Activated CD4-positive, alpha-beta T cell treated with anti-CD3 and anti-CD28 coated beads, Interleukin-2, amount 10 ng/mL, durations not matched to agents 7 days and 5 days (primary cell): ENCODE measurements around the gene KRT16. TPM values are rescaled to one million over a fixed set of nuclear protein-coding genes. Genes with fewer than 3 reads are reported as not detected.
"Not testable (repeated sequence)": the region's sequence is repeated elsewhere in the genome, so short reads cannot be mapped to it uniquely, and the experiment has no call there.

ENCODE experiments used
- CTCF ChIA-PET: fragments of 350-600 bp; sonication (Branson Sonifier 250); formaldehyde crosslinking; loops from one replicate; lab custom pipeline; 2021; ENCODE audit warnings: antibody characterized with exemption; lab: Charles Lee
- POLR2A ChIA-PET: fragments of 350-600 bp; sonication (Branson Sonifier 250); formaldehyde crosslinking; loops from one replicate; lab custom pipeline; 2021; ENCODE audit warnings: antibody characterized with exemption; lab: Charles Lee
- DNase-seq: peaks from one replicate; pipeline ENCODE4 v3.0.0-alpha.2; 2020
- H3K27ac Mint-ChIP-seq: one replicate; pipeline ENCODE4 v1.8.0; 2021; ENCODE audit warnings: mild to moderate bottlenecking, moderate library complexity, mixed read lengths
- H3K27me3 Mint-ChIP-seq: one replicate; pipeline ENCODE4 v1.8.0; 2021; ENCODE audit warnings: mixed read lengths
- H3K36me3 Mint-ChIP-seq: one replicate; pipeline ENCODE4 v1.8.0; 2021; ENCODE audit warnings: low read depth, mixed read lengths
- H3K4me1 Mint-ChIP-seq: one replicate; pipeline ENCODE4 v1.8.0; 2021; ENCODE audit warnings: mixed read lengths
- H3K4me3 Mint-ChIP-seq: one replicate; pipeline ENCODE4 v1.8.0; 2021; ENCODE audit warnings: mild to moderate bottlenecking, moderate library complexity, mixed read lengths
- H3K9me3 Mint-ChIP-seq: one replicate; pipeline ENCODE4 v1.8.0; 2021; ENCODE audit warnings: mixed read lengths
- total RNA-seq, 2 experiments: library from RNA; stranded (reverse); gene quantifications; one replicate each; pipeline ENCODE4 v1.2.3, GENCODE V29; 2021

KRT16 gene
- not detected for total RNA-seq

- H3K4me3 Mint-ChIP-seq, H3K27ac Mint-ChIP-seq, H3K9me3 Mint-ChIP-seq: not testable (repeated sequence)
These were observed at the start of gene KRT16 for GRCh38 chr17:41612376-41613160. TSS of gene KRT16 (minus strand) at chr17:41612767. CDS start at chr17:41612688, 79 bp downstream.

GRCh38 chr17:41660221-41660711, 47.7 kb upstream of the KRT16 start:
- POLR2A ChIA-PET: no interaction called here
- Mint-ChIP-seq H3K4me3 (no peak overlapping the region), H3K27ac (no peak overlapping the region), H3K4me1 (peaks cover 6% of the 10 kb centered on the region), H3K36me3 (no peaks in the 10 kb centered on the region), H3K27me3 (peaks cover 8% of the 10 kb centered on the region), H3K9me3 (no peaks in the 10 kb centered on the region)
- CTCF ChIA-PET: interaction anchor here (0.5 to 9.6 kb wide), 5 partner anchors 10 to 1060 kb away, joined by 3 to 235 read pairs (median 3); no protein-coding TSS in a partner anchor
- no peak for DNase-seq

More at GRCh38 chr17:41612376-41613160, at the start of gene KRT16:
- CTCF ChIA-PET: interaction anchor here (0.5 to 0.6 kb wide), 2 partner anchors 9 to 10 kb away, joined by 3 to 4 read pairs; no protein-coding TSS in a partner anchor
- H3K27me3 Mint-ChIP-seq, H3K4me1 Mint-ChIP-seq, DNase-seq, POLR2A ChIA-PET, H3K36me3 Mint-ChIP-seq: not testable (repeated sequence)

GRCh38 chr17:41659427-41660212, 47.1 kb upstream of the KRT16 start:
- ChIA-PET POLR2A (no interaction called here), CTCF (interaction anchor here (0.5 to 9.6 kb wide), 4 partner anchors 9 to 1060 kb away, joined by 3 to 235 read pairs (median 4); no protein-coding TSS in a partner anchor)
- H3K27me3 Mint-ChIP-seq: peaks cover 5% of the 10 kb centered on the region
- peaks cover 3% of the 10 kb centered on the region for H3K4me1 Mint-ChIP-seq
- no peak overlapping the region for H3K27ac Mint-ChIP-seq
- no peak overlapping the region for H3K4me3 Mint-ChIP-seq
- H3K9me3 Mint-ChIP-seq: no peaks in the 10 kb centered on the region
- no peaks in the 10 kb centered on the region for H3K36me3 Mint-ChIP-seq
- DNase-seq: no peak

- Mint-ChIP-seq H3K27me3 (peaks cover 5% of the 10 kb centered on the region), H3K27ac (no peak overlapping the region), H3K4me1 (peaks cover 3% of the 10 kb centered on the region), H3K9me3 (no peaks in the 10 kb centered on the region), H3K36me3 (no peaks in the 10 kb centered on the region), H3K4me3 (no peak overlapping the region)
- DNase-seq: no peak
- ChIA-PET POLR2A (no interaction called here), CTCF (interaction anchor here (1.7 kb wide), 1 partner anchor 10 kb away, joined by 7 read pairs; no protein-coding TSS in a partner anchor)
These were observed 46.3 kb upstream of the KRT16 start for GRCh38 chr17:41658846-41659245.

- no peaks in the 10 kb centered on the region for H3K36me3 Mint-ChIP-seq
These were observed 45.4 kb upstream of the KRT16 start for GRCh38 chr17:41657936-41658335.

GRCh38 chr17:41657176-41657754, 44.7 kb upstream of the KRT16 start:
- no peak overlapping the region for H3K4me3 Mint-ChIP-seq
- POLR2A ChIA-PET: no interaction called here
- no peaks in the 10 kb centered on the region for H3K27me3 Mint-ChIP-seq
- no peaks in the 10 kb centered on the region for H3K4me1 Mint-ChIP-seq
- no peaks in the 10 kb centered on the region for H3K9me3 Mint-ChIP-seq
- DNase-seq: no peak
- CTCF ChIA-PET: interaction anchor here (1.1 to 1.7 kb wide), 3 partner anchors 9 to 108 kb away, joined by 4 to 7 read pairs (median 7); no protein-coding TSS in a partner anchor
- H3K27ac Mint-ChIP-seq: no peak overlapping the region
- no peaks in the 10 kb centered on the region for H3K36me3 Mint-ChIP-seq

More at GRCh38 chr17:41657936-41658335, 45.4 kb upstream of the KRT16 start:
- ChIA-PET CTCF (interaction anchor here (1.1 to 1.7 kb wide), 3 partner anchors 9 to 109 kb away, joined by 4 to 7 read pairs (median 7); no protein-coding TSS in a partner anchor), POLR2A (no interaction called here)
- H3K27ac Mint-ChIP-seq: no peak overlapping the region
- no peak overlapping the region for H3K4me3 Mint-ChIP-seq
- H3K27me3 Mint-ChIP-seq: no peaks in the 10 kb centered on the region
- DNase-seq: no peak
- no peaks in the 10 kb centered on the region for H3K9me3 Mint-ChIP-seq
- H3K4me1 Mint-ChIP-seq: no peaks in the 10 kb centered on the region

- ChIA-PET CTCF (interaction anchor here (0.7 kb wide), 1 partner anchor 9 kb away, joined by 3 read pairs; no protein-coding TSS in a partner anchor), POLR2A (no interaction called here)
- Mint-ChIP-seq H3K4me1 (no peaks in the 10 kb centered on the region), H3K36me3 (no peaks in the 10 kb centered on the region), H3K4me3 (no peak overlapping the region), H3K27me3 (no peaks in the 10 kb centered on the region), H3K27ac (no peak overlapping the region), H3K9me3 (no peaks in the 10 kb centered on the region)
- DNase-seq: no peak
These were observed 43.9 kb upstream of the KRT16 start for GRCh38 chr17:41656249-41657023.

- Mint-ChIP-seq H3K36me3 (no peaks in the 10 kb centered on the region), H3K4me3 (no peak overlapping the region), H3K4me1 (no peaks in the 10 kb centered on the region), H3K27me3 (no peaks in the 10 kb centered on the region), H3K9me3 (no peaks in the 10 kb centered on the region), H3K27ac (no peak overlapping the region)
- ChIA-PET POLR2A (no interaction called here), CTCF (no interaction called here)
- no peak for DNase-seq
These were observed 43.1 kb upstream of the KRT16 start for GRCh38 chr17:41655611-41656111.

- Mint-ChIP-seq H3K4me1 (no peaks in the 10 kb centered on the region), H3K27me3 (no peaks in the 10 kb centered on the region), H3K36me3 (no peaks in the 10 kb centered on the region), H3K4me3 (no peak overlapping the region), H3K9me3 (no peaks in the 10 kb centered on the region), H3K27ac (no peak overlapping the region)
- CTCF ChIA-PET: interaction anchor here (2.4 to 8.1 kb wide), 2 partner anchors 9 to 105 kb away, joined by 12 to 235 read pairs; no protein-coding TSS in a partner anchor
- POLR2A ChIA-PET: no interaction called here
- DNase-seq: no peak
These were observed 42.4 kb upstream of the KRT16 start for GRCh38 chr17:41654678-41655607.

- ChIA-PET CTCF (interaction anchor here (2.4 to 8.1 kb wide), 2 partner anchors 10 to 105 kb away, joined by 12 to 235 read pairs; no protein-coding TSS in a partner anchor), POLR2A (no interaction called here)
- Mint-ChIP-seq H3K36me3 (no peaks in the 10 kb centered on the region), H3K4me1 (no peaks in the 10 kb centered on the region), H3K27ac (no peak overlapping the region), H3K27me3 (no peaks in the 10 kb centered on the region), H3K9me3 (no peaks in the 10 kb centered on the region), H3K4me3 (no peak overlapping the region)
- DNase-seq: no peak
These were observed 41.5 kb upstream of the KRT16 start for GRCh38 chr17:41653892-41654677.
